ENCODE measurements around the gene TGM3. TPM values are rescaled to one million over a fixed set of nuclear protein-coding genes. Genes with fewer than 3 reads are reported as not detected.

Gene TGM3
- total and polyA plus RNA-seq, 2 of the 4 experiments (the other 2 are of a cell fraction) = not detected

- no peaks in the 10 kb centered on the region for H3K9me3 ChIP-seq (ENCODE audit: control insufficient read depth, insufficient read depth, low read length)
- ATAC-seq (ENCODE audit: low read depth) = no peak
- H3K23ac ChIP-seq (ENCODE audit: low read depth, low read length) = no peak overlapping the region
- TF ChIP-seq RAD21 (IDR thresholded peaks at IDR 0.05; ENCODE audit: low read length) = no peak
- no peak for TF ChIP-seq CEBPB (IDR thresholded peaks at IDR 0.05; ENCODE audit: low read depth, low read length)
- TF ChIP-seq ELK1 (IDR thresholded peaks at IDR 0.05; ENCODE audit: borderline replicate concordance, low read depth, low read length) = no peak
- no peak for TF ChIP-seq FOS (IDR thresholded peaks at IDR 0.05; ENCODE audit: low read depth, low read length)
- no peak for TF ChIP-seq MAFK (IDR thresholded peaks at IDR 0.05; ENCODE audit: low read depth, low read length)
- TF ChIP-seq NFE2L2 (IDR thresholded peaks at IDR 0.05; ENCODE audit: low read depth, low read length) = no peak
- no peak for TF ChIP-seq BHLHE40 (IDR thresholded peaks at IDR 0.05; ENCODE audit: low read depth, low read length)
- no peak for TF ChIP-seq RCOR1 (IDR thresholded peaks at IDR 0.05; ENCODE audit: insufficient replicate concordance, low read length)
- TF ChIP-seq SMC3 (IDR thresholded peaks at IDR 0.05; ENCODE audit: low read depth, low read length) = no peak
- no peak for TF ChIP-seq MAZ (IDR thresholded peaks at IDR 0.05; ENCODE audit: borderline replicate concordance, low read depth, low read length)
- no peak for TF ChIP-seq POLR2A (IDR thresholded peaks at IDR 0.05; ENCODE audit: low read depth, low read length)
- no peak for TF ChIP-seq USF2 (IDR thresholded peaks at IDR 0.05; ENCODE audit: low read depth, low read length)
- TF ChIP-seq RFX5 (IDR thresholded peaks at IDR 0.05; ENCODE audit: low read depth, low read length) = no peak
- TF ChIP-seq CHD1 (IDR thresholded peaks at IDR 0.05; ENCODE audit: low read depth, low read length) = no peak
- TF ChIP-seq MXI1 (IDR thresholded peaks at IDR 0.05; ENCODE audit: borderline replicate concordance, low read depth, low read length) = no peak
- no peak for TF ChIP-seq CTCF (conservative IDR thresholded peaks at IDR 0.05; ENCODE audit: low read depth, low read length)
- H3K4ac ChIP-seq (ENCODE audit: low read depth, low read length) = no peak overlapping the region
- H2BK15ac ChIP-seq (ENCODE audit: low read depth, low read length) = no peak overlapping the region
- H2AK9ac ChIP-seq (replicated peaks; ENCODE audit: low read depth, low read length, poor library complexity) = no peak overlapping the region
- no peaks in the 10 kb centered on the region for H3K36me3 ChIP-seq (ENCODE audit: control insufficient read depth, insufficient read depth, low read length)
- no peak overlapping the region for H4K91ac ChIP-seq (ENCODE audit: insufficient read depth, low read depth, low read length)
- no peak for DNase-seq
- no peak overlapping the region for H2AFZ ChIP-seq (replicated peaks; ENCODE audit: low read length, poor library complexity)
- CTCF ChIA-PET = interaction anchor here (0.6 kb wide), 2 partner anchors 46 to 648 kb away, joined by 3 read pairs; no protein-coding TSS in a partner anchor
- no peak overlapping the region for H2BK5ac ChIP-seq (ENCODE audit: low read depth, low read length, poor library complexity, severe bottlenecking)
- H4K8ac ChIP-seq (ENCODE audit: low read depth in 2 of 2, low read length in 2 of 2) = no peak overlapping the region
- H3K9me1 ChIP-seq (ENCODE audit: insufficient read depth, low read length) = no peaks in the 10 kb centered on the region
- H2BK120ac ChIP-seq (ENCODE audit: low read depth, low read length) = no peak overlapping the region
- H3K27me3 ChIP-seq (ENCODE audit: control insufficient read depth, insufficient read depth, low read length) = peaks cover 10% of the 10 kb centered on the region
- H3K18ac ChIP-seq (ENCODE audit: low read depth, low read length) = no peak overlapping the region
- no peak overlapping the region for H3K4me3 ChIP-seq (ENCODE audit: insufficient read depth, low read depth, low read length)
- no peak overlapping the region for H4K5ac ChIP-seq (ENCODE audit: low read depth, low read length)
- no TSS peak for BruUV-seq (replicated peaks)
- intact Hi-C loops (cut with micrococcal nuclease) (no loop called here), in situ Hi-C loops (cut with MboI; ENCODE audit: low sequenced_read_pairs) (no loop called here), dilution Hi-C loops (cut with HindIII; ENCODE audit: low sequenced_read_pairs, unreplicated experiment) (no loop called here)
- no peak overlapping the region for H2AK5ac ChIP-seq (ENCODE audit: low read depth, low read length)
- H3K4me1 ChIP-seq (ENCODE audit: control insufficient read depth, insufficient read depth, low read length) = no peaks in the 10 kb centered on the region
- no peak overlapping the region for H3K56ac ChIP-seq (ENCODE audit: extremely low read depth, insufficient read depth, low read length)
- H3K14ac ChIP-seq (replicated peaks; ENCODE audit: low read depth, low read length) = no peak overlapping the region
- H2BK20ac ChIP-seq (ENCODE audit: low read depth, low read length) = no peak overlapping the region
- H3K79me1 ChIP-seq (ENCODE audit: low read depth in 1 of 2, low read length in 2 of 2) = no peaks in the 10 kb centered on the region
- POLR2A ChIA-PET (ENCODE audit: unreplicated experiment) = interaction anchor here (0.7 kb wide), 1 partner anchor 461 kb away, joined by 3 read pairs; no protein-coding TSS in a partner anchor
- no peak overlapping the region for H3K27ac ChIP-seq (ENCODE audit: insufficient read depth, low read length)
- H3K4me2 ChIP-seq (ENCODE audit: low read depth, low read length) = no peak overlapping the region
- no peaks in the 10 kb centered on the region for H4K20me1 ChIP-seq (ENCODE audit: insufficient read depth, low read length)
- H3K9ac ChIP-seq (ENCODE audit: low read depth, low read length) = no peak overlapping the region
- WGBS, 2 experiments (ENCODE audit: extremely low coverage in 2 of 2, insufficient read length in 1 of 2) = 37% methylated on average over 2 of the region's 5 CpGs; no CpG with 5 or more reads in 1 of the 2 experiments
Measured at GRCh38 chr20:2331106-2331505, 35.3 kb downstream of the TGM3 start.
